ENCODE measurements around the gene RNF40. TPM values are rescaled to one million over a fixed set of nuclear protein-coding genes. Genes with fewer than 3 reads are reported as not detected.
"Not testable (repeated sequence)": the region's sequence is repeated elsewhere in the genome, so short reads cannot be mapped to it uniquely, and the experiment has no call there.

RNF40 gene
- total RNA-seq, 1 donor from 2014 or later: 157 TPM

GRCh38 chr16:30802936-30803335, 40.8 kb downstream of the RNF40 start:
- H3K9me3 Mint-ChIP-seq: no peaks in the 10 kb centered on the region
- H3K36me3 Mint-ChIP-seq (ENCODE audit: low read depth): no peaks in the 10 kb centered on the region
- H3K27me3 Mint-ChIP-seq (ENCODE audit: low read depth): no peaks in the 10 kb centered on the region
- H3K27ac Mint-ChIP-seq (ENCODE audit: unreplicated experiment): no peak overlapping the region
- H3K4me1 Mint-ChIP-seq: peaks cover 31% of the 10 kb centered on the region
- TF ChIP-seq CTCF (conservative IDR thresholded peaks at IDR 0.05): no peak
- H3K4me3 Mint-ChIP-seq: peak overlapping the region; percentile 65
- DNase-seq (ENCODE audit: low read depth, low spot score): no peak

GRCh38 chr16:30805056-30805369, 42.9 kb downstream of the RNF40 start:
- DNase-seq (ENCODE audit: low read depth, low spot score): no peak
- peak overlapping the region; percentile 89 for H3K4me3 Mint-ChIP-seq
- H3K9me3 Mint-ChIP-seq: no peaks in the 10 kb centered on the region
- H3K27ac Mint-ChIP-seq (ENCODE audit: unreplicated experiment): peak overlapping the region; percentile 96
- TF ChIP-seq CTCF (conservative IDR thresholded peaks at IDR 0.05): no peak
- H3K36me3 Mint-ChIP-seq (ENCODE audit: low read depth): no peaks in the 10 kb centered on the region
- H3K4me1 Mint-ChIP-seq: peaks cover 31% of the 10 kb centered on the region
- H3K27me3 Mint-ChIP-seq (ENCODE audit: low read depth): no peaks in the 10 kb centered on the region

- Mint-ChIP-seq H3K27me3 (ENCODE audit: low read depth) (no peaks in the 10 kb centered on the region), H3K9me3 (no peaks in the 10 kb centered on the region), H3K27ac (ENCODE audit: unreplicated experiment) (peak overlapping the region; percentile 96), H3K36me3 (ENCODE audit: low read depth) (no peaks in the 10 kb centered on the region), H3K4me3 (peak overlapping the region; percentile 89), H3K4me1 (peaks cover 31% of the 10 kb centered on the region)
- DNase-seq (ENCODE audit: low read depth, low spot score): peak; percentile 71
- no peak for TF ChIP-seq CTCF (conservative IDR thresholded peaks at IDR 0.05)
These were observed 43.4 kb downstream of the RNF40 start for GRCh38 chr16:30805370-30806169.

- H3K4me1 Mint-ChIP-seq: peaks cover 24% of the 10 kb centered on the region
- no peaks in the 10 kb centered on the region for H3K27me3 Mint-ChIP-seq (ENCODE audit: low read depth)
- DNase-seq (ENCODE audit: low read depth, low spot score): no peak
- TF ChIP-seq CTCF (conservative IDR thresholded peaks at IDR 0.05): no peak
- no peak overlapping the region for H3K27ac Mint-ChIP-seq (ENCODE audit: unreplicated experiment)
- H3K4me3 Mint-ChIP-seq: no peak overlapping the region
- no peaks in the 10 kb centered on the region for H3K36me3 Mint-ChIP-seq (ENCODE audit: low read depth)
- H3K9me3 Mint-ChIP-seq: no peaks in the 10 kb centered on the region
These were observed 46.0 kb downstream of the RNF40 start for GRCh38 chr16:30808146-30808545.

GRCh38 chr16:30808890-30809426, 46.8 kb downstream of the RNF40 start:
- Mint-ChIP-seq H3K4me1 (peaks cover 25% of the 10 kb centered on the region), H3K4me3 (peak overlapping the region; percentile 51)
- H3K27ac Mint-ChIP-seq (ENCODE audit: unreplicated experiment); H3K36me3 Mint-ChIP-seq (ENCODE audit: low read depth); H3K9me3 Mint-ChIP-seq; DNase-seq (ENCODE audit: low read depth, low spot score); H3K27me3 Mint-ChIP-seq (ENCODE audit: low read depth): not testable (repeated sequence)

GRCh38 chr16:30809675-30810074, 47.6 kb downstream of the RNF40 start:
- not testable (repeated sequence) for H3K36me3 Mint-ChIP-seq (ENCODE audit: low read depth); H3K9me3 Mint-ChIP-seq; H3K27ac Mint-ChIP-seq (ENCODE audit: unreplicated experiment); DNase-seq (ENCODE audit: low read depth, low spot score); H3K27me3 Mint-ChIP-seq (ENCODE audit: low read depth); H3K4me3 Mint-ChIP-seq
- peaks cover 32% of the 10 kb centered on the region for H3K4me1 Mint-ChIP-seq
